GM18951 (cell line): ENCODE data around the gene RCL1.

ENCODE experiments used
- POLR2A ChIP-seq: IDR thresholded peaks from 4 replicates; pipeline ENCODE4 v1.6.1; 2011; ENCODE audit warnings: mild to moderate bottlenecking; ENCODE audit not compliant: insufficient read length, insufficient read depth; ENCODE audit errors: extremely low read depth
- in situ Hi-C: fragments of 300-500 bp; cut with MboI; formaldehyde crosslinking; loops from one replicate; pipeline ENCODE4 v1.12.0; 2022; ENCODE audit warnings: low sequenced_read_pairs, mixed read lengths, inconsistent platforms; ENCODE audit not compliant: unreplicated experiment

The RCL1 gene

DNA sequence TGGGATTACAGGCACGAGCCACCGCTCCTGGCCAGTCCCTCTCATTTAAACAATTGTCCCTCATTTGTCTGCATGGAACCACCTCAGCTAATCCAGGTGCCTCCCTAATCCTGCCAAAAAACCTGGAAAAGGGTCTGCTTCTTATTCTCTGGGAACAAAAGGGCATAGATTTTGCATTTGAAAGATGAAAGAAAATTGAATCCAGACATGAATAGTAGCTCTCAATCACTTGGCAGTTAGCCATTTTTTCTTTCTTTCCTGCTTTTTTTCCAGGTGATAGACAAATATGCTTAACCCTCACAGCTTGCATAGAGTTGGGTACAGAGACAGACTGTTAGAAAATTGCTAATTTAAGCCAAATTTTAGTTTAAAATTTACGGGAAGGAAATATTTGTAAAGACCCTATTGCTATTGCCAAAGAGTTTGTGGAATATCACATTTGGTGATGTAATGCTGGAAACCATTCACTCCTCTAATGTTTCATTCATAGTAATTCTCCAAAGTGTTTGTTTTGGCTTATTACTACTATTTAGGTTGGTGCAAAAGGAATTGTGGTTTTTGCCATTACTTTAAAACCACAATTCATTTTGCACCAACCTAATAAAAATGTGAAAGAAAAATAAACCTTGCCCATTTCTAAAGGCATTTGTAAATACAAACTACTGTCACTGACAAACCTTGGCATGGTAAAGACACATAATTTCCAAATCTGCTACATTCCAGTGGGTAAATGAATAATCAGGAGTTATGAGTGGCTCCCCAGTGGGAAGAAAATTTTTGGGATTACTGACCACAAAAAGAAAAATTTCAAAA, 111.8 kb downstream of the RCL1 start:
- in situ Hi-C loops, result no loop called here
- no peak for TF ChIP-seq POLR2A

DNA sequence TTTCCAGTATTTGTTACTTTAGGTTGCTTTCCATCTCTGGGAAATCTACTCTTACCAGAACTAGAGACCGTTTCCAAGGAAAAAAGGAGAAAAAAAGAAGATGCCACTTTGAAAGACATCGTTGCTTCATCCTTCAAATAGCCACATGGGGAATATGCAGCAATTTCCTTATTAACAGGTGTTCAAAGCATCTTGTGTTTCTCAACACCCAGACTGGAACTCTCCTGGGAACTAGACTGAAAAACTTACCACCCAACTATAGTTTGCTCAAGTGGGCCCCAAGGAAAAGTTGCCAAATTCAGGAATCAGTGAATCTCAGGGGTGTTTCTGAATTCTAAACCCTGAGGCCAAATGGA, 112.4 kb downstream of the RCL1 start:
- in situ Hi-C loops, result no loop called here
- TF ChIP-seq POLR2A, result no peak
